SHP77 (cell line): Measurements from ENCODE around the gene ARL6IP5.

ENCODE experiments used
- DNase-seq, 2 experiments: peaks; one replicate each; lab custom pipeline; 2025; lab: John Stamatoyannopoulos, UW

ARL6IP5 gene

DNA sequence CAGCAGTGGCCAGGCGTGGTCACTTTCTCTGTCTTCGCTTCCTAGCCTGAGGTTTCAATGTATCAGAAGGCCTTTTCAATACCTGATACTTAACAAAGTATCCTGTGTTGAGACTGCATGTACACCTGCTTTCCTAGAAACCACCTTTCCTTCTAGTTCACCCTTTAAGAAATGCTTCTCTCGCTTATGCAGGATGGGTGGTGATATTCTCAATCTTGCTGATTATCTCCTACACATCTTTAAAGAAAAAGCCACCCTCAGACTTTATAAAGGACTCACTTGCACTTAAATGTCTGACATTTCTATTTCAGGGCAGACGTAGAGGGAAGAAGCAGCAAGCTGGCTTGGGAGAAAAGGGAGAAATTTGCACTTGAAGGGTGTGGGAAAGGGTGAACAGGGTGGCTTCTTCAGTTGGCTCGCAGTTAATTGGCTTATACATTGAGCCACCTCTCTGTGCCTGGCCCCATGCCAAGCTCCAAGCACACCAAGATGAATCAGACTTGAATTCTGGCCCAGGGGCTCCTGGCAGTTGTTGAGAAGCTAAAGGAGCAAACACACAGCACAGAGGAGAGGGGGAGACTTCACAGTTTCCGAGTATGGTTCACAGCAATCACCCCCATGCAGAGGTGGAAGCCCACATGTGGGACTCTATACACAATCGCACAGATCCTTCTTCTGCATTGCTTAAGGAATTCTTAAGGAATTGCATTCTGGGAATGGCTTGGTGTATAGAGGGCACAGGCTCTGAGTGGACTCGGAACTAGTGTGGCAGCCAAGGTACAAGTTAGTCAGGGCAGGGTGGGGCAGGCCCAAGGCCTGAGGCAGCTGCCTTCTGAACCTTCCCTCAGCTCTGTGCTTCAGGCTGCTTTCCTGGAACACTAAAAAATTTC lies 1.3 kb downstream of the ARL6IP5 start:
- peak; percentile 42 to 74 for DNase-seq

DNA sequence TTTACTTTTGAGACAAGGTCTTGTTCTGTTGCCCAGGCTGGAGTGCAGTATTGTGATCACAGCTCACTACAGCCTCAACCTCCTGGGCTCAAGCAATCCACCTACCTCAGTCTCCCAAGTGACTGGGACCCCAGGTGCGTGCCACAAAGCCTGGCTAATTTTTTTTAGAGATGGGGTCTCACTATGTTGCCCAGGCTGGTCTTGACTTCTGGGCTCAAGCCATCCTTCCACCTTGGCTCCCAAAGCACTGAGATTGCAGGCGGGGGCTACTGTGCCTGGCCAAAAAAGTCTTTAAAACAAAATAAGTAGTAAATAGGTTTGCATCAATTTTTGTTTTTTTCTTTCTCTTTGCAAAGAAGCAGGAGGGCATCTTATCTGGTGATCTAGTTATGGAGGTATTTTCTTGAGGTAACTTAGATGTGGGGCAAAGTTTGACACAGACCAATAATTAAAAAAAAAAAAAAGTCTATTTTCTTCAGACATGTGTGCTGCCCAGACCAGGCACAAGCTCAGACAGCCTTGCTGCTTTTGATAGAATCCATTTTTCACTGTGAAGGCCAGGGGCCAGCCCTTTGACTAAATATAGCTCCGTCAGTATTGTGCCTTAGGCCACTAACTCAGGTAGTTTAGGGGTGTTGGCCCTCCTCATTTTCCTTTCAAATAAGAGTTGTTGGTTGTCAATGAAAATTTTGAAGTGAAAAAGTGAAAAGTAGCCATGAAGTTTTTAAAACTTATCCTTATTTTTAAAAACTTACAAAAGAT lies 2.5 kb downstream of the ARL6IP5 start:
- DNase-seq = no peak

- DNase-seq = no peak
These were observed 3.3 kb downstream of the ARL6IP5 start for GRCh38 chr3:69088063-69088462.

- no peak for DNase-seq
These were observed 5.3 kb downstream of the ARL6IP5 start for GRCh38 chr3:69090021-69090420.

DNA sequence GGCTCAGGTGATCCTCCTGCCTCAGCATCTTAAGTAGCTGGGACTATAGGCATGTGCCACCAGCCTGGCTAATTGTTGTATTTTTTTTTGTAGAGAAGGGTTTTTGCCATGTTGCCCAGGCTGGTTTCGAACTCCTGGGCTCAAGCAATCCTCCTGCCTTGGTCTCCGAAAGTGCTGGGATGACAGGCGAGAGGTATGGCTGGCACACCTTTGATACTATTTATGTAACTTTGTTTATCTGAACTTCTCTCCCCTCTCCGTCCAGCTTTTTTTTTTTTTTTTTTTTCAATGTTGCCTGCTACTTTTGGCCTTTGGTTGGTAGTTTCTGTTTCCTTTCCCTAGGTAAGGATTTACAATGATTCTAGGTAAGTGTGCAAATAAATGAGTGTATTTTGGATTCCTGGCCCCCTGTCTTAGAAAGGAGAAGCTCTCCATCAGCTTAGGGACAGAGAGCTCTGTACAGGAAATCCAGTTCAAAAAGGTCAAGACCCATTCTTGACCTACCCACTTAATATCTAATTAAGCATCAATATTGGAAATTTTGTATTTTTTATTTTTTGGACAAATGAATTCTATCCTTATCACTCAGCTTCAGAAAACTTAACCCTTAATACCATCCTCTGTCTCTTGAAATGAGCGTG lies 6.8 kb downstream of the ARL6IP5 start:
- DNase-seq = no peak

DNA sequence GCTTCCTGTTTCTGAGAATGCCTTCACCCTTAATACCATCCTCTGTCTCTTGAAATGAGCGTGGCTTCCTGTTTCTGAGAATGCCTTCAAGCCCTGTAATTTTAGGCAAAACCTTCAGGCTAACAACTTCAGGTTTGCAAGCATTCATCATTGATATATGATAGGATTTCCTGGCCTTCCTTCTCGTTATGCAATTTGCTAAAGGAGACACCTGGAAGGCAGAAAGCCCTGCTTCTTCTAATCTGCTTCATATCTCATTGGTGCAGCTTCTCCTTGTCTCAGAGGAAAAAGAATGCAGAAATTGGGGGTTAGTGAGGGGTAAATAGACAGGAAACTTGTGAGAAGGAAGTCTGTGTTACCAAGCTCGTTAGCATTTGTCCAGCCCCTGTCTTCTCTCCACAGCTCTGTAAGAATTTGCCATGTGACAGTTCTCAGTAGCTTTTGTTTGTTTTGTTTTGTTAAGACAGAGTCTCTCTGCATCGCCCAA lies 7.3 kb downstream of the ARL6IP5 start:
- no peak for DNase-seq

DNA sequence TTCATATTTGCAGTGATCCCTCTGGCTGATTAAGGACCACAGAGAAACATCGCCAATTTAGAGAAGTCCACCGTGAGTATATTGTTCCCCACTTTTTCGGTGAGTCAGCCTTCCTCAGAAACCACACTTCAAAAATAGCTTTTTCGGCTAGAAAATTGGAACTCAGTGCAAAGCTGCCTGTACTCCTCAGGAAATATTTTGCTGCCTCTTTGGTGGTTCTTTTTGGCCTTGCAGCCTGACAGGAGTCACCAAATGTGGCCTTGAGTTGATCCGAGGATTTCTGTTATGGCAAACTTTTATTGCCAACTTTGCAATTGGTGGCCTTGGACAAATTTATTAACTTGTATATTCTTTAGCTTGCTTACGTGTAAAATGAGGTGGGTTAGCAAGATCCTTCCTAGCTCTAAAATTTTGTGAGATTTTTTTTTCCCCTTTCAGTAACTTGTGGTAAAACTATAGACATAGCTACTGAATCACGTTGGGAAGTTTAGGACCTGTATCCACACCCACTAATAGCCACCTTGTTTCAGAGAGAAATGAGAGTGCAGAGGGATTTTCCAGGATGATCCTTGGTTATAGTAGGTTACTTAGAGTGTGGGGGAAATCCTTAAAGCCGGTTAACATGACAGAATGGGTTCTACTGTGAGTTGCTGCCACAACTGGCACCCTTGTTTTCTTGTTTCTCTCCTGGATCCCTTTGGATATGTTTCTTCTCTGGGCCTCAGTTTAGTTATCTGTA lies 9.9 kb downstream of the ARL6IP5 start:
- DNase-seq = no peak

GRCh38 chr3:69095636-69096035 lies 10.9 kb downstream of the ARL6IP5 start:
- no peak for DNase-seq

DNA sequence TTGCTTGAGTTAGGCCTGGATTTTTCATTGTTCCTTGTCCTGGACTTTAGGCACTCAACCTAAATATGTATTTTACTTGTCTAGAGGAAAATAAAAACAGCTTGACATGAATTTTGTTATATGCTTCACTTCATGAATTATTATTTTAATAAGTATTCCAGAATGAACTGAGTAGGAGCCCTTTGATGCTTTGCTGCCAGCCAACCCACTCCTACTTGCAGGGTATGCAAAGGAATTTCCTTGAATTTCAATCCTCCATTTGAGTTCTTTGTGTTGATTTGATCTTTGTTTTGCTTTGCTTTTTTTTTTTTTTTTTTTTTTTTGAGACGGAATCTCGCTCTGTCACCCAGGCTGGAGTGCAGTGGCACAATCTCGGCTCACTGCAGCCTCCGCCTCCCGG lies 11.6 kb downstream of the ARL6IP5 start:
- DNase-seq = no peak

GRCh38 chr3:69097407-69098086 lies 12.8 kb downstream of the ARL6IP5 start:
- DNase-seq = no peak

- no peak for DNase-seq
These were observed 14.8 kb downstream of the ARL6IP5 start for GRCh38 chr3:69099576-69099975.

- DNase-seq = no peak
These were observed 17.6 kb downstream of the ARL6IP5 start for GRCh38 chr3:69102384-69102783.

- no peak for DNase-seq
These were observed 18.4 kb downstream of the ARL6IP5 start for GRCh38 chr3:69103123-69103522.

- DNase-seq = no peak
These were observed 19.8 kb downstream of the ARL6IP5 start for GRCh38 chr3:69104586-69104985.

GRCh38 chr3:69105320-69105719 lies 20.6 kb downstream of the ARL6IP5 start:
- no peak for DNase-seq

GRCh38 chr3:69107841-69108240 lies 23.1 kb downstream of the ARL6IP5 start:
- DNase-seq = no peak

GRCh38 chr3:69108811-69109210 lies 24.1 kb downstream of the ARL6IP5 start:
- no peak for DNase-seq

DNA sequence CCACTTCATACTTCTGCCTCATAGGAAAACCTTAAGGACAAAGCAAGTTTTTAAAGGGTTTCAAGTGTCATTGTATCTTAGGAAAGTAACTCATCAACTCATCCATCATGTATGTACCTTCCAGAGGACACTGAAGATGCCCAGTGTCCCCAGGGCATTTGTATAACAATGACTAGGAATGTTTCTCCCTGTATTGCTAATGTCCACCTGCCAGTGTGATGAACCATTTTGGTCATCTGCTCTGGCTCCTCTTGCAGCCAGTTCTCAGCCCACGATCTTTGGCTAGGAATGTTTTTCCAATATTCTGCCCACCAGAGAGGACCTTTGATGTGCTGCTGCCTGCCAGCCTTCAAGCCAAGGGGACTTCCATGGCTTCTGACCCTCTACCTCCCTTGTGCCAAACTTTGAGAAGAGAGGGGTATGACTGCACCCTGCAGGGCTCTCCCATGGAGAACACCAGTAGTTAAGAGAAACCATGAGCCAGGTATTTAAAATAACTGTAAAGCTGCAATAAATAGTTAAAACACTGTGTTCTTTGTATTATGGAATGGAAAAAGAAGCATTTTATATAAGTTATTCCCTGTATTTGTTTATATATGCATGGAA lies 26.3 kb downstream of the ARL6IP5 start:
- DNase-seq = no peak

GRCh38 chr3:69113536-69113935 lies 28.8 kb downstream of the ARL6IP5 start:
- no peak for DNase-seq

GRCh38 chr3:69115731-69116130 lies 31.0 kb downstream of the ARL6IP5 start:
- no peak for DNase-seq

- DNase-seq = no peak
These were observed 31.4 kb downstream of the ARL6IP5 start for GRCh38 chr3:69116162-69116561.
